ENCODE measurements around the gene LDHB. TPM values are rescaled to one million over a fixed set of nuclear protein-coding genes. Genes with fewer than 3 reads are reported as not detected.

LDHB gene
- polyA plus RNA-seq, 1 of the 3 experiments (the other 2 are of a cell fraction) = 469 TPM

- TF ChIP-seq CTCF (IDR thresholded peaks at IDR 0.05) = no peak
- TF ChIP-seq, protein P1, sequence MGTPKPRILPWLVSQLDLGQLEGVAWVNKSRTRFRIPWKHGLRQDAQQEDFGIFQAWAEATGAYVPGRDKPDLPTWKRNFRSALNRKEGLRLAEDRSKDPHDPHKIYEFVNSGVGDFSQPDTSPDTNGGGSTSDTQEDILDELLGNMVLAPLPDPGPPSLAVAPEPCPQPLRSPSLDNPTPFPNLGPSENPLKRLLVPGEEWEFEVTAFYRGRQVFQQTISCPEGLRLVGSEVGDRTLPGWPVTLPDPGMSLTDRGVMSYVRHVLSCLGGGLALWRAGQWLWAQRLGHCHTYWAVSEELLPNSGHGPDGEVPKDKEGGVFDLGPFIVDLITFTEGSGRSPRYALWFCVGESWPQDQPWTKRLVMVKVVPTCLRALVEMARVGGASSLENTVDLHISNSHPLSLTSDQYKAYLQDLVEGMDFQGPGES (IDR thresholded peaks at IDR 0.05; ENCODE audit: low read depth, low read length) = no peak
- CTCF ChIA-PET = interaction anchor here (1.1 kb wide), 1 partner anchor 80 kb away, joined by 3 read pairs; no protein-coding TSS in a partner anchor
- Histone ChIP-seq H3K27me3 (ENCODE audit: insufficient read depth) (no peaks in the 10 kb centered on the region), H3K36me3 (replicated peaks in 1 of 2; ENCODE audit: control insufficient read depth in 1 of 2, insufficient read depth in 2 of 2, low read length in 1 of 2) (no peaks in the 10 kb centered on the region), H3F3A (replicated peaks; ENCODE audit: insufficient read depth) (no peaks in the 10 kb centered on the region), H2AFZ (ENCODE audit: low read depth) (no peak overlapping the region), H3K4me3 (ENCODE audit: low read depth in 2 of 2, low read length in 1 of 2) (no peak overlapping the region), H3K9ac (no peak overlapping the region), H3K9me2 (no peaks in the 10 kb centered on the region), H3K79me2 (ENCODE audit: insufficient read depth) (no peaks in the 10 kb centered on the region), H4K20me1 (ENCODE audit: insufficient read depth) (no peaks in the 10 kb centered on the region), H3K27ac (ENCODE audit: low read depth in 2 of 2, low read length in 1 of 2) (no peak overlapping the region), H3K4me1 (ENCODE audit: control insufficient read depth in 1 of 2, insufficient read depth in 2 of 2, low read depth in 1 of 2, low read length in 1 of 2) (no peaks in the 10 kb centered on the region; a peak in 1 of 4 replicates), H3K4me2 (no peak overlapping the region), H3K9me3 (no peaks in the 10 kb centered on the region)
- no peak for DNase-seq
- POLR2A ChIA-PET = no interaction called here
Measured at GRCh38 chr12:21618566-21618965, 39.1 kb downstream of the LDHB start.

- DNase-seq = no peak
- Histone ChIP-seq H3K4me3 (ENCODE audit: low read depth in 2 of 2, low read length in 1 of 2) (no peak overlapping the region), H3F3A (replicated peaks; ENCODE audit: insufficient read depth) (no peaks in the 10 kb centered on the region), H2AFZ (ENCODE audit: low read depth) (no peak overlapping the region), H3K4me2 (no peak overlapping the region), H3K9me3 (no peaks in the 10 kb centered on the region), H3K79me2 (ENCODE audit: insufficient read depth) (no peaks in the 10 kb centered on the region), H3K9ac (no peak overlapping the region), H3K9me2 (no peaks in the 10 kb centered on the region), H3K27ac (ENCODE audit: low read depth in 2 of 2, low read length in 1 of 2) (no peak overlapping the region), H3K4me1 (ENCODE audit: control insufficient read depth in 1 of 2, insufficient read depth in 2 of 2, low read depth in 1 of 2, low read length in 1 of 2) (no peaks in the 10 kb centered on the region; a peak in 1 of 4 replicates), H3K36me3 (replicated peaks in 1 of 2; ENCODE audit: control insufficient read depth in 1 of 2, insufficient read depth in 2 of 2, low read length in 1 of 2) (no peaks in the 10 kb centered on the region), H4K20me1 (ENCODE audit: insufficient read depth) (no peaks in the 10 kb centered on the region), H3K27me3 (ENCODE audit: insufficient read depth) (no peaks in the 10 kb centered on the region)
- CTCF ChIA-PET = no interaction called here
- WGBS (ENCODE audit: low lambda C conversion rate) = 52% methylated on average over 3 of the region's 3 CpGs
- TF ChIP-seq TAF1 (IDR thresholded peaks at IDR 0.05; ENCODE audit: borderline replicate concordance, low read depth, low read length) = no peak
- TF ChIP-seq YY1 (IDR thresholded peaks at IDR 0.05; ENCODE audit: low read depth) = no peak
- TF ChIP-seq RCOR1 (IDR thresholded peaks at IDR 0.05; ENCODE audit: low read length) = no peak
- TF ChIP-seq ELF1 (IDR thresholded peaks at IDR 0.05) = no peak
- TF ChIP-seq, protein P2, sequence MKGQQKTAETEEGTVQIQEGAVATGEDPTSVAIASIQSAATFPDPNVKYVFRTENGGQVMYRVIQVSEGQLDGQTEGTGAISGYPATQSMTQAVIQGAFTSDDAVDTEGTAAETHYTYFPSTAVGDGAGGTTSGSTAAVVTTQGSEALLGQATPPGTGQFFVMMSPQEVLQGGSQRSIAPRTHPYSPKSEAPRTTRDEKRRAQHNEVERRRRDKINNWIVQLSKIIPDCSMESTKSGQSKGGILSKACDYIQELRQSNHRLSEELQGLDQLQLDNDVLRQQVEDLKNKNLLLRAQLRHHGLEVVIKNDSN (IDR thresholded peaks at IDR 0.05; ENCODE audit: borderline replicate concordance, low read depth) = no peak
- TF ChIP-seq FOSL2 (IDR thresholded peaks at IDR 0.05; ENCODE audit: borderline replicate concordance, low read depth) = no peak
- TF ChIP-seq RFX5 (IDR thresholded peaks at IDR 0.05; ENCODE audit: low read length) = no peak
- POLR2A ChIA-PET = no interaction called here
Measured at GRCh38 chr12:21617030-21617429, 40.6 kb downstream of the LDHB start.

Data from SK-N-SH (cell line).